Heart left ventricle (tissue), 13 donors: ENCODE results near the gene PCDHB10.
"Not testable (repeated sequence)": the region's sequence is repeated elsewhere in the genome, so short reads cannot be mapped to it uniquely, and the experiment has no call there.

Source experiments
- POLR2A ChIP-seq, 2 donors: fragments of 450-650 bp; IDR thresholded peaks; one replicate each; pipeline ENCODE4 v1.6.1; 2017; ENCODE audit warnings: antibody characterized with exemption in 2 of 2, mild to moderate bottlenecking in 2 of 2, moderate library complexity in 2 of 2
- TF ChIP-seq, protein P1 (sequence below), 12 donors: fragments of 200-600 bp; sonication (generic) in 4 of 12; IDR thresholded peaks; one replicate each; pipeline versions ENCODE4 v1.5.0 to v1.8.0; 2018 to 2022; ENCODE audit warnings: antibody characterized with exemption in 12 of 12, mild to moderate bottlenecking in 5 of 12
- donor health status: ischemic (EF 13 %, LVEDD 7.1; RV severe dilation, severe dysfunction).
- donor health status: DM: no; HTN: yes; CAD: no.
- donor health status: DM: no; HTN: no; CAD: no.
- donor health status: ischemic (EF 25% LVEDD 6.9; RV normal size, moderate dysfunction).
- donor health status: ischemic (EF 25% LVEDD 5.7; RV mildly dilated, moderate dysfunction).
- donor health status: ischemic (EF 35%, LVEDD 5.7; RV mildly dilated, moderate dysfunction).
- donor health status: nonischemic (EF 11% LVEDD 7.7; RV severe dilation, severe dysfunction).
- donor health status: DM: yes; HTN: yes; CAD: no.
- donor health status: PGD.
- donor health status: ischemic (EF 29% LVEDD 5.4; RV normal size, mild dysfunction).
- donor health status: nonischemic (EF 23%, LVEDD 6.1; RV moderate dilation, normal function).

DNA sequence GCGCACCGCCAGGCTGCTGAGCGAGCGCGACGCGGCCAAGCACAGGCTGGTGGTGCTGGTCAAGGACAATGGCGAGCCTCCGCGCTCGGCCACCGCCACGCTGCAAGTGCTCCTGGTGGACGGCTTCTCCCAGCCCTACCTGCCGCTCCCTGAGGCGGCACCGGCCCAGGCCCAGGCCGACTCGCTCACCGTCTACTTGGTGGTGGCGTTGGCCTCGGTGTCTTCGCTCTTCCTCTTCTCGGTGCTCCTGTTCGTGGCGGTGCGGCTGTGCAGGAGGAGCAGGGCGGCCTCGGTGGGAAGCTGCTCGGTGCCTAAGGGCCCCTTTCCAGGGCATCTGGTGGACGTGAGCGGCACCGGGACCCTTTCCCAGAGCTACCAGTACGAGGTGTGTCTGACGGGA lies 9.5 kb downstream of the PCDHB10 start:
- TF ChIP-seq, protein P1, sequence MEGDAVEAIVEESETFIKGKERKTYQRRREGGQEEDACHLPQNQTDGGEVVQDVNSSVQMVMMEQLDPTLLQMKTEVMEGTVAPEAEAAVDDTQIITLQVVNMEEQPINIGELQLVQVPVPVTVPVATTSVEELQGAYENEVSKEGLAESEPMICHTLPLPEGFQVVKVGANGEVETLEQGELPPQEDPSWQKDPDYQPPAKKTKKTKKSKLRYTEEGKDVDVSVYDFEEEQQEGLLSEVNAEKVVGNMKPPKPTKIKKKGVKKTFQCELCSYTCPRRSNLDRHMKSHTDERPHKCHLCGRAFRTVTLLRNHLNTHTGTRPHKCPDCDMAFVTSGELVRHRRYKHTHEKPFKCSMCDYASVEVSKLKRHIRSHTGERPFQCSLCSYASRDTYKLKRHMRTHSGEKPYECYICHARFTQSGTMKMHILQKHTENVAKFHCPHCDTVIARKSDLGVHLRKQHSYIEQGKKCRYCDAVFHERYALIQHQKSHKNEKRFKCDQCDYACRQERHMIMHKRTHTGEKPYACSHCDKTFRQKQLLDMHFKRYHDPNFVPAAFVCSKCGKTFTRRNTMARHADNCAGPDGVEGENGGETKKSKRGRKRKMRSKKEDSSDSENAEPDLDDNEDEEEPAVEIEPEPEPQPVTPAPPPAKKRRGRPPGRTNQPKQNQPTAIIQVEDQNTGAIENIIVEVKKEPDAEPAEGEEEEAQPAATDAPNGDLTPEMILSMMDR (IDR thresholded peaks at IDR 0.05), result not testable (repeated sequence)
- TF ChIP-seq POLR2A (IDR thresholded peaks at IDR 0.05), result not testable (repeated sequence)
